Measurements from ENCODE around the gene NOL7. TPM values are rescaled to one million over a fixed set of nuclear protein-coding genes. Genes with fewer than 3 reads are reported as not detected.

NOL7 gene
- total and polyA plus RNA-seq, 2 experiments from 2014 or later = 84.3 to 96.8 TPM

GRCh38 chr6:13662651-13663334 is 47.7 kb downstream of the NOL7 start:
- WGBS (ENCODE audit: low lambda C conversion rate, missing lambda C conversion rate) = 81% methylated on average over 3 of the region's 3 CpGs
- Histone ChIP-seq H3K9me3 (ENCODE audit: low read depth) (no peaks in the 10 kb centered on the region), H3K27ac (no peak overlapping the region), H3K4me1 (ENCODE audit: insufficient read depth) (no peaks in the 10 kb centered on the region), H3K4me2 (no peak overlapping the region), H3K79me2 (peaks cover 100% of the 10 kb centered on the region), H3K9me2 (replicated peaks; ENCODE audit: insufficient read depth) (no peaks in the 10 kb centered on the region), H3K36me3 (replicated peaks; ENCODE audit: insufficient read depth, low read depth) (no peaks in the 10 kb centered on the region), H3K4me3 (no peak overlapping the region), H3K27me3 (no peaks in the 10 kb centered on the region), H2AFZ (no peak overlapping the region), H4K20me1 (ENCODE audit: insufficient read depth, poor library complexity, severe bottlenecking) (peaks cover 75% of the 10 kb centered on the region)
- TF ChIP-seq EZH2phosphoT487 (IDR thresholded peaks at IDR 0.05; ENCODE audit: low read depth, severe bottlenecking, unreplicated experiment) (no peak), CTCF (IDR thresholded peaks at IDR 0.05; ENCODE audit: poor library complexity) (no peak), EZH2 (IDR thresholded peaks at IDR 0.05; ENCODE audit: borderline replicate concordance) (no peak)
- no peak for DNase-seq (ENCODE audit: low spot score)

- no peak overlapping the region for H2AFZ ChIP-seq
- no peak overlapping the region for H3K27ac ChIP-seq
- WGBS (ENCODE audit: low lambda C conversion rate, missing lambda C conversion rate) = 98% methylated on average over 4 of the region's 4 CpGs
- no peaks in the 10 kb centered on the region for H3K9me2 ChIP-seq (replicated peaks; ENCODE audit: insufficient read depth)
- no peaks in the 10 kb centered on the region for H3K4me1 ChIP-seq (ENCODE audit: insufficient read depth)
- H3K4me3 ChIP-seq = no peak overlapping the region
- H3K36me3 ChIP-seq (replicated peaks; ENCODE audit: insufficient read depth, low read depth) = no peaks in the 10 kb centered on the region
- no peak for TF ChIP-seq CTCF (IDR thresholded peaks at IDR 0.05; ENCODE audit: poor library complexity)
- TF ChIP-seq EZH2phosphoT487 (IDR thresholded peaks at IDR 0.05; ENCODE audit: low read depth, severe bottlenecking, unreplicated experiment) = no peak
- TF ChIP-seq EZH2 (IDR thresholded peaks at IDR 0.05; ENCODE audit: borderline replicate concordance) = no peak
- H3K27me3 ChIP-seq = no peaks in the 10 kb centered on the region
- peaks cover 100% of the 10 kb centered on the region for H3K79me2 ChIP-seq
- H4K20me1 ChIP-seq (ENCODE audit: insufficient read depth, poor library complexity, severe bottlenecking) = peaks cover 69% of the 10 kb centered on the region
- H3K4me2 ChIP-seq = no peak overlapping the region
- DNase-seq (ENCODE audit: low spot score) = no peak
- H3K9me3 ChIP-seq (ENCODE audit: low read depth) = no peaks in the 10 kb centered on the region
These were observed 48.9 kb downstream of the NOL7 start for GRCh38 chr6:13663986-13664385.

DNA sequence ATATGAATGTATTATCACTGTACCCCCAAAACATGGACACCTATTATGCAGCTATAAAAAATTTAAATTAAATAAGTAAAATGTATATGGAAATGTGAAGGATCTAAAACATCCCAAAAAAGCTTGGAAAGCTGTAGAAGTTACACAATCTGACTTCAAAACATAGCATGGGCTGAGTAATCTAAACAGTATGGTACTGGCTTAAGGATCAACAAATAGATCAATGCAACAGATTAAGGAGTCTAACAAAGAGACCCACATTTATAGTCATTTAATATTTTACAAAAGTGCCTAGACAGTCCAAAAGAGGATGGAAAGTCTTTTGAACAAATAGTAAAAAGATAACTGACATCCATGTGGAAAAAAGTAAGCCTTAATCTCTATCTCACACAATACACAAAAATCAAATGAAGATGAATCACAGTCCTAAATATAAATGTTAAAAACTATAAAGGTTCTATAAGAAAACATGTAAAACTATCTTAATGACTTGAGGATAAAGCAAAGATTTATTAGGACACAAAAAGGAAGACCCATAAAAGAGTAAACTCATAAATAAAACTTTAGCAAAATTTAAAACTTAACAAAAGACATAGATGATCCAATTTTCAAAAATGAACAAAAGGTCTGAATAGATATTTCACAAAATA is 49.7 kb downstream of the NOL7 start:
- H3K4me1 ChIP-seq (ENCODE audit: insufficient read depth) = no peaks in the 10 kb centered on the region
- peaks cover 100% of the 10 kb centered on the region for H3K79me2 ChIP-seq
- no peaks in the 10 kb centered on the region for H3K9me3 ChIP-seq (ENCODE audit: low read depth)

More for the DNA sequence above, 49.7 kb downstream of the NOL7 start:
- Histone ChIP-seq H4K20me1 (ENCODE audit: insufficient read depth, poor library complexity, severe bottlenecking) (peaks cover 61% of the 10 kb centered on the region), H3K27ac (no peak overlapping the region), H3K4me2 (no peak overlapping the region), H3K36me3 (replicated peaks; ENCODE audit: insufficient read depth, low read depth) (no peaks in the 10 kb centered on the region), H3K9me2 (replicated peaks; ENCODE audit: insufficient read depth) (no peaks in the 10 kb centered on the region), H3K4me3 (no peak overlapping the region), H3K27me3 (no peaks in the 10 kb centered on the region), H2AFZ (no peak overlapping the region)
- no peak for DNase-seq (ENCODE audit: low spot score)
- TF ChIP-seq EZH2phosphoT487 (IDR thresholded peaks at IDR 0.05; ENCODE audit: low read depth, severe bottlenecking, unreplicated experiment) (no peak), EZH2 (IDR thresholded peaks at IDR 0.05; ENCODE audit: borderline replicate concordance) (no peak), CTCF (IDR thresholded peaks at IDR 0.05; ENCODE audit: poor library complexity) (no peak)

All from hepatocyte (in vitro differentiated cells).